Effector CD8-positive, alpha-beta T cell (primary cell): ENCODE results near the gene ZNF14.
"Not testable (repeated sequence)": the region's sequence is repeated elsewhere in the genome, so short reads cannot be mapped to it uniquely, and the experiment has no call there.

ENCODE experiments used
- DNase-seq: peaks from one replicate; lab custom pipeline; 2025; lab: John Stamatoyannopoulos, UW

The ZNF14 gene

DNA sequence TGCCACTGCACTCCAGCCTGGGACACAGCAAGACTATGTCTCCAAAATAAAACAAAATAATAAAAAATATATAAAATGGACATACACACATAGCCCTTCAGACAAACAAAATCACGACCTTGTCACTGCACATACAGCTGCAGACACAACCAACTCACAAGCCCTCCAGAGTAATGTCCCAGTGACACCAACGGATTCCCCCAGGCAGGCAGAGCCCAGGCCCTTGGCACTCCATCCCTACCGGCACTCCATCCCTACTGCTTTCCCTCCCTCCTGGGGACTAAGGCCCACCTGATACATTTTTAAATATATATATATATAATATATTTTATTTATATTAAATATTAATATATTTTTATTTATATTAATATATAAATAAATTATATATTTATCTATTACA, 45.8 kb downstream of the ZNF14 start:
- no peak for DNase-seq

DNA sequence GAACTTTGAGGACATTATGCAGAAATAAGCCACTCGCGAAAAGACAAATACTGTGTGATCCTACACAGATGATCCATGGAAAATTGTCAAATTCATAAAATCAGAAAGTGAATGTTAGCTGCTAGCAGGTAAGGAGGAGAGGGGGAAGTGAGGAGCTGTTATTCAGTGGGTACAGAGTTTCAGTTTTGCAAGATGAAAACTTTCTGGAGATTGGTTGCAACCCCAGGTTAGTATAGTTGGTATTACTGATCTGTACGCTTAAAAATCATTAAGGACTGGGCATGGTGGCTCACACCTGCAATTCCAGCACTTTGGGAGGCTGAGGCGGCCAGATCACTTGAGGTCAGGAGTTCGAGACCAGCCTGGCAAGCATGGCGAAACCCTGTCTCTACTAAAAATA, 46.3 kb downstream of the ZNF14 start:
- no peak for DNase-seq

DNA sequence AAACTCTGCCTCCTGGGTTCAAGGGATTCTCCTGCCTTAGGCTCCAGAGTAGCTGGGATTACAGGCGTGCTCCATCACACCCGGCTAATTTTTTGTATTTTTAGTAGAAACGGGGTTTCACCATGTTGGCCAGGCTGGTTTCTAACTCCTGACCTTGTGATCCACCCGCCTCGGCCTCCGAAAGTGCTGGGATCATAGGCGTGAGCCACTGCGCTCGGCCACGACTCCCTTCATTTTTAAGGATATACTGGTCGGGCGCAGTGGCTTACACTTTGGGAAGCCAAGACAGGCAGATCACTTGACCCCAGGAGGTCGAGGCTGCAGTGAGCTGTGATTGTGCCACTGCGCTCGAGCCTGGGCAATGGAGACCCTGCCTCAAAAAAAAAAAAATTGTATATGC, 46.8 kb downstream of the ZNF14 start:
- not testable (repeated sequence) for DNase-seq

GRCh38 chr19:19679176-19680073, 53.5 kb downstream of the ZNF14 start:
- DNase-seq = no peak

- no peak for DNase-seq
Observed at GRCh38 chr19:19677579-19677978, 55.3 kb downstream of the ZNF14 start.

DNA sequence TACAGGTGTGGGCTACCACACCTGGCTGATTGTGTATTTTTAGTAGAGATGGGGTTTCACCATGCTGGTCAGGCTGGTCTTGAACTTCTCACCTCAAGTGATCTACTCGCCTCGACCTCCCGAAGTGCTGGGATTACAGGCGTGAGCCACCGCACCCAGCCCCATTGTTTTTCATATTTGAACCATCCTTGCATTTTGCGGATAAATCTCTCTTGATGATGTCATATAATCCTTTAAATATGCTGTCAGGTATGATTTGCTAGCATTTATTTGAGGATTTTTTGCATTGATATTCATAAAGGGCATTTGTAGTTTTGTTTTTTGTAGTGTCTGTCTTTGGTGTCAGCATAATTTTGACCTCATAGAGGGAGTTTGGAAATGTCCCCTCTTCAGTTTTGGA, 58.6 kb downstream of the ZNF14 start:
- no peak for DNase-seq

DNA sequence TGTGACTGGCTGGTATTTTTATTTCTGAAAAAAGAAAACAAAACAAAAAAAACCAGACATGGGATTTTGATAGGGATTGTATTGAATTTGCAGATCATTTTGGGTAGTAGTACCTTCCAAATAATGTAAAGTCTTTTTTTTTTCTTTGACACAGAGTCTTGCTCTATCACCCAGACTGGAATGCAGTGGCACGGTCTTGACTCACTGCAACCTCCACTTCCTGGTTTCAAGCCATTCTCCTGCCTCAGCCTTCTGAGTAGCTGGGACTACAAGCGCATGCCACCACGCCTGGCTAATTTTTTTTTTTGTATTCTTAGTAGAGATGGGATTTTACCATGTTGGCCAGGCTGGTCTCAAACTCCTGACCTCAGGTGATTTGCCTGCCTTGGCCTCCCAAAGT, 60.1 kb downstream of the ZNF14 start:
- DNase-seq = no peak

GRCh38 chr19:19670070-19670551, 62.8 kb downstream of the ZNF14 start:
- no peak for DNase-seq

DNA sequence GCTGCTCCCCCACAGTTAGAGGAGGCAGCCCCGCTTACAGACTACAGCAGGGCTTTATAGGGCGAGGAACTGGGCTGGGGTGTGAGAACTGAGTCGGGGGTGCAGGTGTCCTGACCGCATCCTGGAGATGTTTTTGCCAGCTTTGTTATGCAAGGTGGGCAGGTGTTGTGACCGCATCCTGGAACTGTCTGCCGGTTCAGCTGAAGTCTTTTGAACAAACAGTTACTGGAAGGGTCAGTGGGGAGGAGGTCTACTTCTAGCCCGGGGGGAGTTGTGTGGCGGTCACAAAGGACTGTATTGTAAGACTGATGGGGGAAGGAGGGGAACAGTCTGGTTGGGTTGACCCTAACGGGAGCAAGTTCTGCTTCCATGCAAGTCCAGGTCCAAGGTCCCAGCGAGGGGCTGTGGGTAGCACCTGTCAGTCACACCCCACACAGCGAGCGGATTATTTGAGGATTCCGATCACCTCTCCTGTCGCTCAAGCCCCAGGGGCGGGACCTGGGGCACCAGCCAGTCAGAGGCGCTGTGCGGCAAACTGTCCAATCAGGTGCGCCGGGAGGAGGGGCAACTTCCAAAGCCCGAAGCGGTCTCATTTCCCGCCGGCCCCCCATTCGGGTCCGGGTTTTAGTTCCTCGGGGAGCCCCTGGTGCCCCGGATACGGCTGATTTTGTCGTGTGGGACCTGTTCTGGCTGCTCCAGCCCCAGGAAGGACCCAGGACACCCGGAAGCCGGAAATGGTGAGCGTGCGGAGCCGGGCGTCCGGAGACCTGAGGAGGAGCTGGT, 64.5 kb downstream of the ZNF14 start, which contains the start of gene ZNF101:
TSS of gene ZNF101 (plus strand) at position 610 of the 783 bp plus-strand sequence. CDS start at position 735, 125 bp downstream.
- DNase-seq = peak; percentile 87

- DNase-seq = not testable (repeated sequence)
Observed at GRCh38 chr19:19665420-19665948, 67.4 kb downstream of the ZNF14 start.

DNA sequence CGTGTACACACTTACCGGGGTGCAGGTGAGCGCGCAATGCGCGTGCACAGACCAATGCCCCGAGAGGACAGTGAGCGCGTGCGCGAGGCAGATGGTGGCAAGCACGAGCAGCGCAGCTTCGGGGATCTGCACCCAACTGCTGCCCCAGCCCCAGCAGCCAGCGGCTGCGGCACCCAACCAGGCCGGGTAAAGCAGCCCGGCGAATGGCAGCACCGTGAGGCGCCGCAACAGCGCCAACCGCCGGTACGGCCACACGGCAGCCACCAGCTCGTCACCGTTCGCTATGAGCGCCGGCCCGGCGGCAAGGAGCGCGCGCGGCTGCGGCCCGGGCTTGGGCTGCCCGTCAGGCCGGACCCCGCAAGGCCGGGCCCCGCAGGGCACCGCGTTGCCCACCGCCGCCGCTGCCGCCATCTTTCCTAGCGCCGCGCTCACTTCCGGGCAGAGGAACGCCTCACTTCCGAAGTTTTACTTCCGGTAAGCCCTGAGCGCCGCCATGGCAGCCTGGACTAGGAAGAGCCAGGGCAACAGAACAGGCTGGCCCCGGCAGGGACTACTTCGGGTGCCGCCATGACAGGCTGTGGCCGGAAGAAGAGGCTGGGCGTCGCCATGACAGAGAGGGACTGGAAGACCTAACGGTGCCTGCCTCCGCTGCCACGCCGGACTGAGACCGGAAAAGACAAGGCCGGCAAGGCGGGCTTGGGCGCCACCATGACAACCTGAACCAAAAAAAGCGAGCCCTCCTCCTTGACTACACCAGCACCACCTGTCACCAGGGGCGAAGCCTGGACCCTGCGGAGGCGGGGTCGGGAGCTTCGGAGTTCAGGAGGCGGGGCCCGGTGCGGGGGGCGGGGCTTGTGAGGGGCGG, 69.4 kb downstream of the ZNF14 start, which contains the start of gene ATP13A1:
TSS of gene ATP13A1 (minus strand) at position 421 of the 865 bp plus-strand sequence. CDS start at position 411, 10 bp downstream.
- DNase-seq = peak; percentile 86

GRCh38 chr19:19662871-19663255, 70.0 kb downstream of the ZNF14 start:
- DNase-seq = no peak

- no peak for DNase-seq
Observed at GRCh38 chr19:19662344-19662743, 70.6 kb downstream of the ZNF14 start.

DNA sequence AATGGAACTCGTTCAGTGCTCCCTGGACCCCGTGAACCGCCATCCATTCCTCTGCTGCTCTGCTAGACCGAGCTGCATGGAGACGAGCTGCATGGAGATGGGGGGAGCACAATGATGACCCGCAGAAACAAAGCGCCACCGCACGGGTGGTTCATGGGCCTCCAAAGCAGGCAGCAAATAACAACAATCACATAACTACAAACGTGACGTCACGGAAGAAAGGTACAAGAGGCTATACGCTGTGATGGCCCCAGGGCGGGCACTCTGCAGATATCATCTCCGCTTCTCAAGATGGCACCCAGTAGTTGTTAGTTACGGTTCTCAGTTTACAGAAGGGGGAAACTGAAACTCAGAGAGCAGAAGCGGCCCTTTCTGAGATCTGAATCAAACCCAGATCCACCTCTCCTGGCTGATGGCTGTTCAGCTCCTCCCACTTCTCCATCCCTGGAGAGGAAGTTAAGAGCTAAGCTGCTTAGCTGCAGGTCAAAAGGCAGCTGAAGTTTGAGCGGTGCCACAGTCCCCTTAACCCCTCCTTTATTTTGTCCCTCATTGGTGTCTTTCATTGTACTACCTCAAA, 71.1 kb downstream of the ZNF14 start:
- no peak for DNase-seq

GRCh38 chr19:19661141-19661674, 71.7 kb downstream of the ZNF14 start:
- no peak for DNase-seq
